Hepatocyte (in vitro differentiated cells): ENCODE data around the gene SH3TC1.

ENCODE experiments used
- EZH2 ChIP-seq: fragments of 200-600 bp; sonication (generic); IDR thresholded peaks from 2 replicates; pipeline ENCODE4 v1.6.1; 2016; ENCODE audit warnings: antibody characterized with exemption, mild to moderate bottlenecking, borderline replicate concordance
- TF ChIP-seq, protein P1 (sequence below): fragments of 200-600 bp; sonication (generic); IDR thresholded peaks from 2 replicates; pipeline ENCODE4 v1.5.1; 2016; ENCODE audit warnings: antibody characterized with exemption, mild to moderate bottlenecking; ENCODE audit not compliant: poor library complexity

DNA sequence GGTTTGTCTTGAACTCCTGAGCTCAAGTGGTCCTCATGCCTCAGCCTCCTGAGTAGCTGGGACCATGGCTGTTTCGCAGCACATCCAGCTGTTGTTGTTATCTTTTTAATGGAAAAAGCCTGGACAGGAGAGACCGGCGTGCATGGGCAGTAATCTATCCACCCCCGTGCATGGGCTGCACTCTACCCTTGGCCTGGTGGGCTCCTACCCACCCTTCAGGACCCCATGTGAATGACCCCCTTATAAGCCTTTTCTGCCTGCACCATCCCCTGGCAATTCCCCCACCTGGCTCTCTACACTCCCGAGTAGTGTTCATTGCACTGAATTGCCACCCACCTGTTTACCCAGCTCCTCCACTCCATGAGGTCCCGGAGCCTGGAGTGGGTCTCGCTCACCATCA is 51.5 kb downstream of the SH3TC1 start:
- no peak for TF ChIP-seq EZH2
- TF ChIP-seq, protein P1, sequence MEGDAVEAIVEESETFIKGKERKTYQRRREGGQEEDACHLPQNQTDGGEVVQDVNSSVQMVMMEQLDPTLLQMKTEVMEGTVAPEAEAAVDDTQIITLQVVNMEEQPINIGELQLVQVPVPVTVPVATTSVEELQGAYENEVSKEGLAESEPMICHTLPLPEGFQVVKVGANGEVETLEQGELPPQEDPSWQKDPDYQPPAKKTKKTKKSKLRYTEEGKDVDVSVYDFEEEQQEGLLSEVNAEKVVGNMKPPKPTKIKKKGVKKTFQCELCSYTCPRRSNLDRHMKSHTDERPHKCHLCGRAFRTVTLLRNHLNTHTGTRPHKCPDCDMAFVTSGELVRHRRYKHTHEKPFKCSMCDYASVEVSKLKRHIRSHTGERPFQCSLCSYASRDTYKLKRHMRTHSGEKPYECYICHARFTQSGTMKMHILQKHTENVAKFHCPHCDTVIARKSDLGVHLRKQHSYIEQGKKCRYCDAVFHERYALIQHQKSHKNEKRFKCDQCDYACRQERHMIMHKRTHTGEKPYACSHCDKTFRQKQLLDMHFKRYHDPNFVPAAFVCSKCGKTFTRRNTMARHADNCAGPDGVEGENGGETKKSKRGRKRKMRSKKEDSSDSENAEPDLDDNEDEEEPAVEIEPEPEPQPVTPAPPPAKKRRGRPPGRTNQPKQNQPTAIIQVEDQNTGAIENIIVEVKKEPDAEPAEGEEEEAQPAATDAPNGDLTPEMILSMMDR, result no peak
